RWPE2 (cell line): ENCODE results near the gene MAN1A1.

Source experiments
- ATAC-seq: fragments of 200-7000 bp; cut with Tn5 transposase; 3 replicates; pipeline ENCODE4 v1.9.1; 2021; ENCODE audit warnings: low read depth
- DNase-seq: peaks from one replicate; pipeline ENCODE4 v3.0.0-alpha.2; 2020; ENCODE audit warnings: low spot score
- H3K27ac ChIP-seq: fragments of 450-650 bp; 2 replicates; pipeline ENCODE4 v1.5.1; 2017; ENCODE audit warnings: mild to moderate bottlenecking; ENCODE audit not compliant: poor library complexity, severe bottlenecking
- H3K27me3 ChIP-seq: fragments of 250-450 bp; sonication (Bioruptor Pico); 2 replicates; pipeline ENCODE4 v1.5.1; 2021; ENCODE audit warnings: mild to moderate bottlenecking, moderate library complexity; ENCODE audit not compliant: insufficient read depth, poor library complexity, severe bottlenecking
- H3K36me3 ChIP-seq: fragments of 250-450 bp; sonication (Bioruptor Pico); 2 replicates; pipeline ENCODE4 v1.5.1; 2020; ENCODE audit warnings: low read depth, mild to moderate bottlenecking, moderate library complexity
- H3K4me1 ChIP-seq: fragments of 250-450 bp; sonication (Bioruptor Pico); 2 replicates; pipeline ENCODE4 v1.5.1; 2021; ENCODE audit warnings: mild to moderate bottlenecking, moderate library complexity; ENCODE audit not compliant: insufficient read depth, poor library complexity, severe bottlenecking
- H3K4me3 ChIP-seq: fragments of 250-450 bp; sonication (Bioruptor Pico); 2 replicates; pipeline ENCODE4 v1.5.1; 2021; ENCODE audit warnings: mild to moderate bottlenecking, moderate library complexity; ENCODE audit not compliant: severe bottlenecking
- H3K9me3 ChIP-seq: fragments of 250-450 bp; sonication (Bioruptor Pico); 2 replicates; pipeline ENCODE4 v1.5.1; 2021; ENCODE audit warnings: mild to moderate bottlenecking, moderate library complexity; ENCODE audit not compliant: severe bottlenecking
- CTCF ChIP-seq: fragments of 450-650 bp; IDR thresholded peaks from one replicate; pipeline ENCODE4 v1.5.1; 2017; ENCODE audit warnings: mild to moderate bottlenecking, moderate library complexity; ENCODE audit not compliant: poor library complexity, severe bottlenecking

The MAN1A1 gene

GRCh38 chr6:119277052-119277451, 72.5 kb downstream of the MAN1A1 start:
- ATAC-seq = no peak

GRCh38 chr6:119276211-119276610, 73.3 kb downstream of the MAN1A1 start:
- TF ChIP-seq CTCF = no peak
- Histone ChIP-seq H3K36me3 (no peaks in the 10 kb centered on the region), H3K4me3 (no peak overlapping the region), H3K27ac (no peak overlapping the region), H3K27me3 (no peaks in the 10 kb centered on the region), H3K4me1 (peaks cover 7% of the 10 kb centered on the region), H3K9me3 (no peaks in the 10 kb centered on the region)
- no peak for ATAC-seq
- no peak for DNase-seq

More at GRCh38 chr6:119277052-119277451, 72.5 kb downstream of the MAN1A1 start:
- Histone ChIP-seq H3K27ac (no peak overlapping the region), H3K27me3 (no peaks in the 10 kb centered on the region), H3K36me3 (no peaks in the 10 kb centered on the region), H3K4me3 (no peak overlapping the region), H3K9me3 (no peaks in the 10 kb centered on the region), H3K4me1 (peaks cover 7% of the 10 kb centered on the region)
- DNase-seq = no peak
- TF ChIP-seq CTCF = no peak

GRCh38 chr6:119274197-119274595, 75.4 kb downstream of the MAN1A1 start:
- ATAC-seq (no peak), DNase-seq (no peak)
- no peak for TF ChIP-seq CTCF
- Histone ChIP-seq H3K4me1 (peaks cover 7% of the 10 kb centered on the region), H3K27me3 (no peaks in the 10 kb centered on the region), H3K27ac (no peak overlapping the region), H3K4me3 (no peak overlapping the region), H3K9me3 (peaks cover 6% of the 10 kb centered on the region), H3K36me3 (no peaks in the 10 kb centered on the region)

GRCh38 chr6:119273272-119274196, 76.0 kb downstream of the MAN1A1 start:
- TF ChIP-seq CTCF = no peak
- ATAC-seq (no peak), DNase-seq (no peak)
- no peak overlapping the region for H3K4me3 ChIP-seq
- peaks cover 7% of the 10 kb centered on the region for H3K4me1 ChIP-seq
- peaks cover 6% of the 10 kb centered on the region for H3K9me3 ChIP-seq
- H3K36me3 ChIP-seq = no peaks in the 10 kb centered on the region
- H3K27me3 ChIP-seq = no peaks in the 10 kb centered on the region
- no peak overlapping the region for H3K27ac ChIP-seq

GRCh38 chr6:119270545-119270944, 79.0 kb downstream of the MAN1A1 start:
- H3K27ac ChIP-seq = no peak overlapping the region
- H3K4me1 ChIP-seq = peaks cover 7% of the 10 kb centered on the region
- no peak for TF ChIP-seq CTCF
- ATAC-seq (no peak), DNase-seq (no peak)
- H3K36me3 ChIP-seq = no peaks in the 10 kb centered on the region
- H3K27me3 ChIP-seq = no peaks in the 10 kb centered on the region
- H3K9me3 ChIP-seq = peaks cover 6% of the 10 kb centered on the region
- H3K4me3 ChIP-seq = no peak overlapping the region
